Ammon's horn (tissue), 1 donor: ENCODE results near the gene MON1B.

Experiments
- DNase-seq: peaks from one replicate; pipeline ENCODE4 v3.0.0-alpha.2; 2016; ENCODE audit warnings: low spot score

The MON1B gene

GRCh38 chr16:77246150-77246549 is 55.2 kb downstream of the MON1B start:
- no peak for DNase-seq

GRCh38 chr16:77250400-77250799 is 59.4 kb downstream of the MON1B start:
- no peak for DNase-seq
